Measurements from ENCODE around the gene NUMA1.

- TF ChIP-seq POLR2A (IDR thresholded peaks at IDR 0.05) (no peak), CTCF (IDR thresholded peaks at IDR 0.05) (no peak), EP300 (IDR thresholded peaks at IDR 0.05) (no peak)
These were observed 71.6 kb downstream of the NUMA1 start for GRCh38 chr11:72008728-72009127.

Measured in tibial nerve (tissue), 4 donors.